ENCODE data around the gene TMEM167B.

The TMEM167B gene

DNA sequence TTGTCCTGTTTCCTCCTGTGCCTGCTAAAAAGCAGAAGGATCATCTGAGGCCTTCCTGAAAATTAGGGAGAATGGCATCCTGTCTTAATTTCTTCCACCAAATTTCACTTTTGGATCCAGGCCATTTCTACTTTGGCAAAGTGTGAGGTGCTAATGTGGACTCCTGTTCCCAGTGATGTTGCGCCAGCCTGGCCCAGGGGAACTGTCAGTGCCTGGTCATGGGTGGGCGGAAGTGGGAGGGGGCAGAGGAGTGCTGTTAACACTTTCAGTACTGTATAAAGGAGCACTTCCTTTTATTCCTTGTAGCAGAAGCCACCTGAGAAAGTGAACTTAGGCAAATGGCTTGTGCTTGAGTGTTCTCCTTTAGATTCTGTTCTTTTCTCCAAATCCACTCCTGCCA is 43.3 kb downstream of the TMEM167B start:
- Mint-ChIP-seq H3K36me3 (ENCODE audit: low read depth) (no peaks in the 10 kb centered on the region), H3K27ac (no peak overlapping the region), H3K4me1 (peaks cover 25% of the 10 kb centered on the region), H3K4me3 (no peak overlapping the region), H3K27me3 (ENCODE audit: low read depth, poor library complexity) (peaks cover 15% of the 10 kb centered on the region), H3K9me3 (no peaks in the 10 kb centered on the region)
- TF ChIP-seq, protein P1, sequence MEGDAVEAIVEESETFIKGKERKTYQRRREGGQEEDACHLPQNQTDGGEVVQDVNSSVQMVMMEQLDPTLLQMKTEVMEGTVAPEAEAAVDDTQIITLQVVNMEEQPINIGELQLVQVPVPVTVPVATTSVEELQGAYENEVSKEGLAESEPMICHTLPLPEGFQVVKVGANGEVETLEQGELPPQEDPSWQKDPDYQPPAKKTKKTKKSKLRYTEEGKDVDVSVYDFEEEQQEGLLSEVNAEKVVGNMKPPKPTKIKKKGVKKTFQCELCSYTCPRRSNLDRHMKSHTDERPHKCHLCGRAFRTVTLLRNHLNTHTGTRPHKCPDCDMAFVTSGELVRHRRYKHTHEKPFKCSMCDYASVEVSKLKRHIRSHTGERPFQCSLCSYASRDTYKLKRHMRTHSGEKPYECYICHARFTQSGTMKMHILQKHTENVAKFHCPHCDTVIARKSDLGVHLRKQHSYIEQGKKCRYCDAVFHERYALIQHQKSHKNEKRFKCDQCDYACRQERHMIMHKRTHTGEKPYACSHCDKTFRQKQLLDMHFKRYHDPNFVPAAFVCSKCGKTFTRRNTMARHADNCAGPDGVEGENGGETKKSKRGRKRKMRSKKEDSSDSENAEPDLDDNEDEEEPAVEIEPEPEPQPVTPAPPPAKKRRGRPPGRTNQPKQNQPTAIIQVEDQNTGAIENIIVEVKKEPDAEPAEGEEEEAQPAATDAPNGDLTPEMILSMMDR (IDR thresholded peaks at IDR 0.05): no peak
- peak; percentile 13 for DNase-seq

DNA sequence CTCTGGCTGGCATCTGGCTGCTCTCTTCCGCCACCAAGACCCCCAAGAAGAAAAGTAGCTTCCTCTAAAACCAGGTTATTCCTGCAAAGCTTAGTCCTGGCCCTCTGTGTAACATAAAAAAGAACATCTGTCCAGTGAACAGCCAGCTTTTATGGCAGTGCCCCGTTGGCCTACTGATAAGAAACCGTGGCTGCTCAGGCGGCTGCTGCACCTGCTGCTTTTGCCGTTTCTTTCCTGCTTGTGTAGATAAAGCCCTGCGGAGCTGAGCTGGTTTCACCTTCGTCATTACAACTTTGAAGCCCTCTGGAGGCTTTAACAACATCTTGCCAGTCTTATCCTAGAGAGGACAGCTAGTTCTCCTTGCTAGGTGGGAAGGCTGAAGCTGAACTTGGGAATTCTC is 43.9 kb downstream of the TMEM167B start:
- Mint-ChIP-seq H3K27me3 (ENCODE audit: low read depth, poor library complexity) (peaks cover 15% of the 10 kb centered on the region), H3K4me1 (peaks cover 25% of the 10 kb centered on the region), H3K4me3 (no peak overlapping the region), H3K9me3 (no peaks in the 10 kb centered on the region), H3K27ac (no peak overlapping the region), H3K36me3 (ENCODE audit: low read depth) (no peaks in the 10 kb centered on the region)
- no peak for DNase-seq
- TF ChIP-seq, protein P1 (IDR thresholded peaks at IDR 0.05): no peak

DNA sequence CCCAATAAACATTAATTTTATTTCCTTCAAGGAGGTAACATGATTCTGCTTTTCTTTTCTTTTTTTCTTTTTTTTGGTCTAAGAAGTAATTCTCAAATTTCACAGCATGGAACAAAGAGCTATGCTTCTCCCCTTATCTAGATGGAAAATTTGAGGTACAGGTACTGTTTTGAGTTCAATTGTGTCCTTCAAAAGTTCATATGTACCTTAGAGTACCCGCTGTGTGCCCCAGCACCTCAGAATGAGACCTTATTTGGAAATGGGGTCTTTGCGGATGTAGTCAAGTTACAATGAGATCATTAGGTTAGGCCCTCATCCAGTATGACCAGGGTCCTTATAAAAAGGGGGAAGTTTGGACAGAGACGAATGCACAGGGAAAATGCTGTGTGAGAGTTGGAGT is 45.4 kb downstream of the TMEM167B start:
- TF ChIP-seq, protein P1 (IDR thresholded peaks at IDR 0.05): no peak
- Mint-ChIP-seq H3K4me1 (peaks cover 25% of the 10 kb centered on the region), H3K27me3 (ENCODE audit: low read depth, poor library complexity) (peaks cover 15% of the 10 kb centered on the region), H3K36me3 (ENCODE audit: low read depth) (no peaks in the 10 kb centered on the region), H3K4me3 (no peak overlapping the region), H3K9me3 (no peaks in the 10 kb centered on the region), H3K27ac (no peak overlapping the region)
- no peak for DNase-seq

DNA sequence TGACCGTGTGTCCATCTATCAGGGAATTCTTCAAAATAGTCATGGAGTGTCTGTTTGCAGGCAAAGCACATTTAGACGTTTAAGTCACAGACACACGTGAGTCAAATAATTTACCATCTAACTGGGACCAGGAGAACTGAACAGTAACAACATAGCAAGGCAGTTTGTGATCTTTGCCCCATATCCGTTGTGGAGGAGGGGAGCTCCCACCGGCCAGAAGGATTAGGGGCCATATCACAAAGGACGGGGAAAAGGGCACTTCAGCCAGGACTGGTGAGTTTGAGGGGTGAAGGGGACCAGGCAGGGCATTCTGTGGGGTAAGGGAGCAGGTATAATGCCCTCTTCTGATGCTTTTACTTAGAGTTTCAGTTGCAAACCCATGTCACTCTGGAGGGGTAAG is 46.2 kb downstream of the TMEM167B start:
- peaks cover 22% of the 10 kb centered on the region for H3K4me1 Mint-ChIP-seq
- peaks cover 15% of the 10 kb centered on the region for H3K27me3 Mint-ChIP-seq (ENCODE audit: low read depth, poor library complexity)
- DNase-seq: no peak
- no peak overlapping the region for H3K27ac Mint-ChIP-seq
- no peaks in the 10 kb centered on the region for H3K36me3 Mint-ChIP-seq (ENCODE audit: low read depth)
- TF ChIP-seq, protein P1 (IDR thresholded peaks at IDR 0.05): no peak
- no peak overlapping the region for H3K4me3 Mint-ChIP-seq
- H3K9me3 Mint-ChIP-seq: no peaks in the 10 kb centered on the region

DNA sequence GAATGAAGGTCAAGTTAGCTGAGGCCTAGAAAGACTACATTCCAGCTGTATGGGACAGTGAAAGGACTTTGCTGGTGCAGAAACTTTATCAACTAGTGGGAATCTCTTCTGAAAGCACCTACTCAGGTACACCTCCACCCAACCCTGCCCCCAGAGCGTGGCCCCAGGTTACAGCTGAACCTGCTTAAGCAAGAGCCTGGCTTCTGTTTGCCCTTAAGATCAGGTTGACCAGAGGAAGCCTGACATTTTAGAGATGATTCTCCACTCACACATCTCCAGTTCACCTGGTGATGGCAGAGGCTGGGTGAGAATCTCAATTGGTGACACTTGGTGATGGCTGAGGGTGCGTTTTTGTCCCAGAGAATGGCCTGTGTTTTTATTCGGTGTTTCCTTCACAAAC is 47.4 kb downstream of the TMEM167B start:
- TF ChIP-seq, protein P1 (IDR thresholded peaks at IDR 0.05): no peak
- H3K27ac Mint-ChIP-seq: no peak overlapping the region
- DNase-seq: no peak
- H3K27me3 Mint-ChIP-seq (ENCODE audit: low read depth, poor library complexity): peaks cover 11% of the 10 kb centered on the region
- no peak overlapping the region for H3K4me3 Mint-ChIP-seq
- H3K36me3 Mint-ChIP-seq (ENCODE audit: low read depth): no peaks in the 10 kb centered on the region
- no peaks in the 10 kb centered on the region for H3K9me3 Mint-ChIP-seq
- peaks cover 25% of the 10 kb centered on the region for H3K4me1 Mint-ChIP-seq

DNA sequence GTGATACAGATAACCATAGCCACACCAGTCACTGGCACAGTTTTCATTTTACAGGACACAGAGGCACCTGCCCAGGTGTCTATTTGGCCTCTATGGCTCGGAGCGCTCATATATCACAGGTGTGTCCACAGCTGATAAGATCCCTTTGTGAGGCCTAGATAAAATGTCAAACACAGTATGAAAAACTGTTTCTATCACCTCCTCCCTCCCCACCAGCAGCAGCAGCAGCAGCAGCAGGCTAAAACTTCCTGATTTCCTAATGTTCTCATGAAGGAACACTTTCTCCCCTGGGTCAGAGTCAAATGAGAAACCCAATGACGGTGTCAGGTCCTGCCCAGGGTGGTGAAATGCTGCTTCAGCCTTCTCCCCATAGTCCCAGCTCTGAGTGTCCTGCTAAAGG is 47.8 kb downstream of the TMEM167B start:
- peaks cover 8% of the 10 kb centered on the region for H3K27me3 Mint-ChIP-seq (ENCODE audit: low read depth, poor library complexity)
- no peaks in the 10 kb centered on the region for H3K36me3 Mint-ChIP-seq (ENCODE audit: low read depth)
- H3K27ac Mint-ChIP-seq: no peak overlapping the region
- DNase-seq: no peak
- no peaks in the 10 kb centered on the region for H3K9me3 Mint-ChIP-seq
- peaks cover 23% of the 10 kb centered on the region for H3K4me1 Mint-ChIP-seq
- TF ChIP-seq, protein P1 (IDR thresholded peaks at IDR 0.05): no peak
- no peak overlapping the region for H3K4me3 Mint-ChIP-seq

Measured in nephron progenitor cell (in vitro differentiated cells).